SK-N-SH treated with all-trans-retinoic acid at 6 μM for 48 hours (cell line): ENCODE results near the gene AGAP1.

ENCODE experiments used
- CSDC2 ChIP-seq: fragments of 250-450 bp; sonication (Bioruptor Pico); IDR thresholded peaks from 2 replicates; pipeline ENCODE4 v1.5.0; 2020; ENCODE audit warnings: mild to moderate bottlenecking, moderate library complexity
- RARB ChIP-seq: fragments of 250-450 bp; sonication (Bioruptor Pico); IDR thresholded peaks from 2 replicates; pipeline ENCODE4 v1.8.0; 2021; ENCODE audit warnings: mild to moderate bottlenecking, moderate library complexity
- ZFP30 ChIP-seq: fragments of 450-650 bp; formaldehyde crosslinking; IDR thresholded peaks from 2 replicates; pipeline ENCODE4 v1.5.0; 2022; ENCODE audit warnings: mild to moderate bottlenecking, moderate library complexity
- ZNF8 ChIP-seq: fragments of 450-650 bp; formaldehyde crosslinking; IDR thresholded peaks from 2 replicates; pipeline ENCODE4 v1.5.0; 2020; ENCODE audit warnings: mild to moderate bottlenecking, moderate library complexity
- TF ChIP-seq, protein P1 (sequence below): fragments of 250-450 bp; sonication (Bioruptor Pico); IDR thresholded peaks from 2 replicates; pipeline ENCODE4 v1.5.1; 2021; ENCODE audit warnings: mild to moderate bottlenecking, moderate library complexity

DNA sequence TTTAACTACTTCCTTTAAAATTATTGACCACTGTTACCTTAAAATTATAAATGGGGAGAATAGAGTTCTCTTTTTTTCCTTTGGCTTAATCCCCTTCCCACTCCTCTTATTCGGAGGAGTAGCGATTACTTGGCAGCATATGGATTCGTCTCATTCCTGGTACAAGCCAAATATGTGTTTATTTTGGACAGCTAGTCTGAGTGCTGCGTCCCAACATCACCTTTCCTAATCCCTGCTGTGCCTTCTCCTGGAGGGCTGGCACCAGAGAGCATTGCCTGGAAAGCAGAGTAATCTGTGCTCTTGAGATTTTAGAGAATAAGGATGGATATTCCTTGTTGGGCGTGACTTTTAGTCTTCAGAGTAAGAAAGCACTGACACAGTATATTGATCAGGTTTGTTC is 185.6 kb downstream of the AGAP1 start:
- TF ChIP-seq ZNF8 (CRISPR knock-in tag), result no peak
- no peak for TF ChIP-seq ZFP30 (CRISPR knock-in tag)
- TF ChIP-seq, protein P1, sequence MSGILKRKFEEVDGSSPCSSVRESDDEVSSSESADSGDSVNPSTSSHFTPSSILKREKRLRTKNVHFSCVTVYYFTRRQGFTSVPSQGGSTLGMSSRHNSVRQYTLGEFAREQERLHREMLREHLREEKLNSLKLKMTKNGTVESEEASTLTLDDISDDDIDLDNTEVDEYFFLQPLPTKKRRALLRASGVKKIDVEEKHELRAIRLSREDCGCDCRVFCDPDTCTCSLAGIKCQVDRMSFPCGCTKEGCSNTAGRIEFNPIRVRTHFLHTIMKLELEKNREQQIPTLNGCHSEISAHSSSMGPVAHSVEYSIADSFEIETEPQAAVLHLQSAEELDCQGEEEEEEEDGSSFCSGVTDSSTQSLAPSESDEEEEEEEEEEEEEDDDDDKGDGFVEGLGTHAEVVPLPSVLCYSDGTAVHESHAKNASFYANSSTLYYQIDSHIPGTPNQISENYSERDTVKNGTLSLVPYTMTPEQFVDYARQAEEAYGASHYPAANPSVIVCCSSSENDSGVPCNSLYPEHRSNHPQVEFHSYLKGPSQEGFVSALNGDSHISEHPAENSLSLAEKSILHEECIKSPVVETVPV (CRISPR knock-in tag), result no peak
- TF ChIP-seq CSDC2, result no peak
- no peak for TF ChIP-seq RARB (CRISPR knock-in tag)
